LNCaP clone FGC (cell line): ENCODE measurements around the gene SMAD6.

Experiments
- DNase-seq: peaks from one replicate; pipeline ENCODE4 v3.0.0-alpha.2; 2011; ENCODE audit warnings: low read depth
- H3K4me3 ChIP-seq: 2 replicates; pipeline ENCODE4 v1.5.1; 2011; ENCODE audit warnings: mild to moderate bottlenecking, low read depth, low read length, control low read depth
- TF ChIP-seq, protein P1 (sequence below): IDR thresholded peaks from 2 replicates; pipeline ENCODE4 v1.5.1; 2012; ENCODE audit warnings: mild to moderate bottlenecking; ENCODE audit not compliant: control insufficient read depth, insufficient read depth; ENCODE audit errors: extremely low read depth

Gene SMAD6

GRCh38 chr15:66774001-66774814 lies 72.2 kb downstream of the SMAD6 start:
- peak; percentile 23 for DNase-seq
- TF ChIP-seq, protein P1, sequence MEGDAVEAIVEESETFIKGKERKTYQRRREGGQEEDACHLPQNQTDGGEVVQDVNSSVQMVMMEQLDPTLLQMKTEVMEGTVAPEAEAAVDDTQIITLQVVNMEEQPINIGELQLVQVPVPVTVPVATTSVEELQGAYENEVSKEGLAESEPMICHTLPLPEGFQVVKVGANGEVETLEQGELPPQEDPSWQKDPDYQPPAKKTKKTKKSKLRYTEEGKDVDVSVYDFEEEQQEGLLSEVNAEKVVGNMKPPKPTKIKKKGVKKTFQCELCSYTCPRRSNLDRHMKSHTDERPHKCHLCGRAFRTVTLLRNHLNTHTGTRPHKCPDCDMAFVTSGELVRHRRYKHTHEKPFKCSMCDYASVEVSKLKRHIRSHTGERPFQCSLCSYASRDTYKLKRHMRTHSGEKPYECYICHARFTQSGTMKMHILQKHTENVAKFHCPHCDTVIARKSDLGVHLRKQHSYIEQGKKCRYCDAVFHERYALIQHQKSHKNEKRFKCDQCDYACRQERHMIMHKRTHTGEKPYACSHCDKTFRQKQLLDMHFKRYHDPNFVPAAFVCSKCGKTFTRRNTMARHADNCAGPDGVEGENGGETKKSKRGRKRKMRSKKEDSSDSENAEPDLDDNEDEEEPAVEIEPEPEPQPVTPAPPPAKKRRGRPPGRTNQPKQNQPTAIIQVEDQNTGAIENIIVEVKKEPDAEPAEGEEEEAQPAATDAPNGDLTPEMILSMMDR = peak; percentile 92
- H3K4me3 ChIP-seq = no peak overlapping the region

DNA sequence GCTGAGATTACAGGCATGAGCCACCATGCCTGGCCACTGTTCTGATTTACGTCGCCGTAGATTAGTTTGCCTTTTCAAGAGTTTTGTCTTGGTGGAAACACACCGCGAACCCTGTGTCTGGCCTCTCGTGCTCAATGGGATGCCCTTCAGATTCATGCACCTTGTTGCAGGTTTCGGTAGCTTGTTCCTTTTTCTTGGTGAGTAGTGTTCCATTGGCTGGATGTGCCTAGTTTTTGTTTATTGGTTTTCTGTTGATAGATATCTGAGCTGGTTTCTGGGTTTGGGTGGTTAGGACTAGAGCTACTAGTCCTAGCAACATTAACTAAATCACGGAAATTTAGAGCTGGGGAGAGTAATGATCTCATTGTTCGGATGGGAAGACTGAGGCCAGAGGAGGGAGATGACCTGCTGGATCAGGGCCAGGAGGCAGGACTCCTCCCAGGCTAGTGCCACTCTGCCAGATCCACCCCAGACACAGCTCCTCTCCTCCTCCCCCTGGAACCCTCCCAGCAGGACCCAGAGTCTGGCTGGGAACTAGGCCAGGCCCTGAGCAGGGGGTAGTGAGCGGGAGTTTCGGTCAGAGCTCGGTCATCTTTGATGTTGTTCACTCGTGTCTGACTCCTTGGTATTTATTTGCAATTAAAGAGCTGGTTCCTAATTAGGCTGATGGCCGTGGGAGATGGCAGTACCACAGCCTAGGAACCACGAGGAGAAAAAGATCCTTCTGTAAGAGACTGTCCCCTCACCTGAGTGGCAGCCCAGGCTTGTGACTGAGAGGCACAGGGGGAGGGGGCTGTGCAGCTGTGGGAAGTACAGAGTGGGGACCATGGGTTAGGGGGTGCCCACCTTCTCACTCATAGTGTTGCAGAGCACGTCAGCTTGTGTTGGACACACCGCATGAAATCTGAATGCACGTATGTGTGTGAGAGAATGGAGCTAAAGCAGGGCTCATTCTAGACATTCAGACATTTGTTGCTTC lies 73.4 kb downstream of the SMAD6 start:
- H3K4me3 ChIP-seq = no peak overlapping the region
- TF ChIP-seq, protein P1 = no peak
- DNase-seq = no peak

DNA sequence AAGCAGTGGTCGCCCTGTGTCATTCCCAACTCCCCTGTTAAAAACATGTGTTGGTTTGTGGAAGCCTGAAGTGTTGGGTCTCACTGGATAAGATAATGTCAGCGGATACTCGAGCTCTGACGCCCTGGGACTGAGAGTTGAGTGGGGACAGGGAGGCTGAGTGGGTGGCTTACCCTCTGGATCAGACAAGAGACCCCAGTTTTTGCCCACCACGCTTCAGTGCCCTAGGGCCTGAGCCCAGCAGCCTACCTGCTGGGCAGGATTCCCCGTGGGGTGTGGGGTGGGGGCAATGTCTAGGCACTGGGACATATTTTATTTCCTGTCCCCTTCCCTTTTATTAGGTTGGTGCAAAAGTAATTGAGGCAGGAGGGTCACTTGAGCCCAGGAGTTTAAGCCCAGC lies 75.0 kb downstream of the SMAD6 start:
- DNase-seq = no peak

DNA sequence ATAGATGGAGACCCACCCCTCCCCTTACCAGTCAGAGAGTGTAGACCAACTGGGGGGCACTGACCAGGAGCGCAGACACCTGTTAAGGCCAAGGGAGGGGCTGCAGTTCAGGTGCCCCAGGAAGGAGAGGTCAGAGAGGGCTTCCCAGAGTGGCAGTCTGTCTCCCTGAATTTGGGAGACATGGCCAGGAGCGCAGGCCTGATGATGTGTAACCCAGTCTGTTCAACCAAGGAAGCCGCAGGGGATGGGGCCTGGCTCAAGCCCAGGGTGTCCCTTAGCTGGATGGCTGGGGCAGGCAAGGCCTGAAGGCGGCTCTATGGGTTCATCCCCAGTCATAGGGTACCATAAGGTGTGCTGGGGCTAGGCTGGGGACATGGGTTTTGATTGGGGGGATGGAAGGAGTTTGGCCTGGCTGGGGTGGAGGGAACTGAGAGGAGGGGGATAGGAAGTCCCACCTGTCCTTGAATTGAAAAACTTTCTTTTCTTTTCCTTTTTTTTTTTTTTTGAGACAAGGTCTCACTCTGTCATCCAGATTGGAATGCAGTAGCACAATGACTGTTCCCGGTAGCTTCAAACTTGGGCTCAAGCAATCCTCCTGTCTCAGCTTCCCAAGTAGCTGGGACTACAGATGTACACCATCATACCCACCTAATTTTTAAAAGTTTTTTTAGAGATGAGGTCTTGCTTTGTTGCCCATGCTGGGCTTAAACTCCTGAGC lies 75.7 kb downstream of the SMAD6 start:
- no peak for DNase-seq
- TF ChIP-seq, protein P1 = no peak
- no peak overlapping the region for H3K4me3 ChIP-seq

More for the DNA sequence above, 75.0 kb downstream of the SMAD6 start:
- no peak overlapping the region for H3K4me3 ChIP-seq
- TF ChIP-seq, protein P1 = no peak

- DNase-seq = no peak
- TF ChIP-seq, protein P1 = no peak
- H3K4me3 ChIP-seq = no peak overlapping the region
Observed at GRCh38 chr15:66778314-66778665, 76.3 kb downstream of the SMAD6 start.

DNA sequence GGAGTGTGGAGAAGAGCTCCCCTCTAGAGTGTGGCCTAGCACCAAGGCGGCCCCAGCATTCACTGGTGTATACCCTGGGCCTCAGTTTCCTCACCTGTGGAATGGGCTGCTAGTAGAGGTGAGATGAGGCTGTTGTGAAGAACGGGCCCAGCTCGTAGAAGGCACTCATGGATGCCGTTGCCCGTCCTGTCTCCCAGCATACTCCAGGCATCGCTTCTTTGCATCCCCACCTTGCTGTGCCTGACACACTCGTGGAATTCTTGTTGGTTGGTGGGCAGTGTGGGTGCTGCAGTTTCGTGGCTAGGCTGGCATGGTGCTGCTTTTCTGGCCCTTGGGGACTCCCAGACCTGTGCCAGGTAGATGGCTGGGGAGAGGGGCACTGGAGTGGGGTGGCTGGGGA lies 76.7 kb downstream of the SMAD6 start:
- TF ChIP-seq, protein P1 = no peak
- no peak for DNase-seq

More for the DNA sequence above, 76.7 kb downstream of the SMAD6 start:
- no peak overlapping the region for H3K4me3 ChIP-seq
